ENCODE measurements around the gene ETNPPL. TPM values are rescaled to one million over a fixed set of nuclear protein-coding genes. Genes with fewer than 3 reads are reported as not detected.
"Not testable (repeated sequence)": the region's sequence is repeated elsewhere in the genome, so short reads cannot be mapped to it uniquely, and the experiment has no call there.

Gene ETNPPL
- total RNA-seq, 1 donor = not detected

GRCh38 chr4:108714880-108715279 is 48.0 kb downstream of the ETNPPL start:
- H2AFZ ChIP-seq (ENCODE audit: low read length) = no peak overlapping the region
- H3K9me3 ChIP-seq (ENCODE audit: low read depth, low read length) = no peaks in the 10 kb centered on the region
- DNase-seq (ENCODE audit: insufficient read length, low spot score, missing footprints) = no peak
- H4K20me1 ChIP-seq (ENCODE audit: insufficient read depth, low read length) = no peaks in the 10 kb centered on the region
- H3K4me3 ChIP-seq (ENCODE audit: insufficient read depth, low read length) = no peak overlapping the region
- no peak overlapping the region for H3K27ac ChIP-seq (ENCODE audit: low read depth, low read length)
- no peak overlapping the region for H3K4me2 ChIP-seq (ENCODE audit: insufficient read depth, low read length)
- no peaks in the 10 kb centered on the region for H3K27me3 ChIP-seq (ENCODE audit: insufficient read depth, low read length)
- no peaks in the 10 kb centered on the region for H3K36me3 ChIP-seq (ENCODE audit: insufficient read depth, low read length)
- H3K79me2 ChIP-seq (ENCODE audit: insufficient read depth, low read length) = no peaks in the 10 kb centered on the region
- no peaks in the 10 kb centered on the region for H3K4me1 ChIP-seq (ENCODE audit: insufficient read depth, low read length)
- TF ChIP-seq CTCF (IDR thresholded peaks at IDR 0.05; ENCODE audit: extremely low read depth, low read depth, low read length) = no peak

GRCh38 chr4:108710578-108710977 is 52.3 kb downstream of the ETNPPL start:
- not testable (repeated sequence) for H2AFZ ChIP-seq (ENCODE audit: low read length); H3K27me3 ChIP-seq (ENCODE audit: insufficient read depth, low read length); H3K36me3 ChIP-seq (ENCODE audit: insufficient read depth, low read length); H3K9me3 ChIP-seq (ENCODE audit: low read depth, low read length); H4K20me1 ChIP-seq (ENCODE audit: insufficient read depth, low read length); H3K27ac ChIP-seq (ENCODE audit: low read depth, low read length); DNase-seq (ENCODE audit: insufficient read length, low spot score, missing footprints); H3K4me1 ChIP-seq (ENCODE audit: insufficient read depth, low read length); H3K4me2 ChIP-seq (ENCODE audit: insufficient read depth, low read length); H3K79me2 ChIP-seq (ENCODE audit: insufficient read depth, low read length); H3K4me3 ChIP-seq (ENCODE audit: insufficient read depth, low read length)

GRCh38 chr4:108709722-108710121 is 53.1 kb downstream of the ETNPPL start:
- DNase-seq (ENCODE audit: insufficient read length, low spot score, missing footprints) = no peak

GRCh38 chr4:108709234-108709633 is 53.6 kb downstream of the ETNPPL start:
- Histone ChIP-seq H3K9me3 (ENCODE audit: low read depth, low read length) (no peaks in the 10 kb centered on the region), H3K27ac (ENCODE audit: low read depth, low read length) (no peak overlapping the region), H4K20me1 (ENCODE audit: insufficient read depth, low read length) (no peaks in the 10 kb centered on the region), H3K79me2 (ENCODE audit: insufficient read depth, low read length) (no peaks in the 10 kb centered on the region), H3K4me2 (ENCODE audit: insufficient read depth, low read length) (no peak overlapping the region), H2AFZ (ENCODE audit: low read length) (no peak overlapping the region), H3K4me1 (ENCODE audit: insufficient read depth, low read length) (no peaks in the 10 kb centered on the region), H3K27me3 (ENCODE audit: insufficient read depth, low read length) (no peaks in the 10 kb centered on the region), H3K36me3 (ENCODE audit: insufficient read depth, low read length) (no peaks in the 10 kb centered on the region), H3K4me3 (ENCODE audit: insufficient read depth, low read length) (no peak overlapping the region)
- DNase-seq (ENCODE audit: insufficient read length, low spot score, missing footprints) = no peak
- TF ChIP-seq CTCF (IDR thresholded peaks at IDR 0.05; ENCODE audit: extremely low read depth, low read depth, low read length) = no peak

More at GRCh38 chr4:108709722-108710121, 53.1 kb downstream of the ETNPPL start:
- Histone ChIP-seq H2AFZ (ENCODE audit: low read length) (no peak overlapping the region), H3K27me3 (ENCODE audit: insufficient read depth, low read length) (no peaks in the 10 kb centered on the region), H3K79me2 (ENCODE audit: insufficient read depth, low read length) (no peaks in the 10 kb centered on the region), H3K9me3 (ENCODE audit: low read depth, low read length) (no peaks in the 10 kb centered on the region), H4K20me1 (ENCODE audit: insufficient read depth, low read length) (no peaks in the 10 kb centered on the region), H3K27ac (ENCODE audit: low read depth, low read length) (no peak overlapping the region), H3K36me3 (ENCODE audit: insufficient read depth, low read length) (no peaks in the 10 kb centered on the region), H3K4me3 (ENCODE audit: insufficient read depth, low read length) (no peak overlapping the region), H3K4me2 (ENCODE audit: insufficient read depth, low read length) (no peak overlapping the region), H3K4me1 (ENCODE audit: insufficient read depth, low read length) (no peaks in the 10 kb centered on the region)
- TF ChIP-seq CTCF (IDR thresholded peaks at IDR 0.05; ENCODE audit: extremely low read depth, low read depth, low read length) = no peak

Measured in osteoblast (primary cell).